NOMO-1 treated with dmso at 0.1 percent for 144 hours (cell line): ENCODE data around the gene CCDC78.

Experiments
- DNase-seq: peaks from one replicate; lab custom pipeline; 2025; ENCODE audit not compliant: unreplicated experiment; lab: John Stamatoyannopoulos, UW

CCDC78 gene

GRCh38 chr16:711548-712320 is 14.5 kb downstream of the CCDC78 start:
- peak; percentile 70 for DNase-seq

DNA sequence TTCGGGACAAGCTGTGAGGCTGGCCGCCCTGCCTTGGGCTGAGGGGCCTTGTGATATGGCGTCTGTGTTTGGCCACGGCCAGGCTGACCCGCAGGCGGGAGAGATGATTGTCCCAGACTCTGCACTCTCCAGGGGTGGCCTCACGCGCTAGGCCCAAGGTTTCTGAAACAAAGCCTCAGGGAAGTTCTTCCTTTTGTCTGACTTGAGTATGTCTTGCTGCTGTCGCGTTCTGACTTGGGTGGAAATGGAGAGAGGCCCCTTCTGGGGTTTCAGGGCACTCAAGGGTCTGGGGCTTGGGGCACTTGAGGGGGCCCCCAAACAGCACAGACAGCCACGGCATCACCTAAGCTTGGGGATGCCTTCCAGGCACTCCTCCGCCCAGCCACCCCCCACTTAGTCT is 15.2 kb downstream of the CCDC78 start:
- no peak for DNase-seq

- DNase-seq: no peak
Observed at GRCh38 chr16:710500-711075, 15.7 kb downstream of the CCDC78 start.

DNA sequence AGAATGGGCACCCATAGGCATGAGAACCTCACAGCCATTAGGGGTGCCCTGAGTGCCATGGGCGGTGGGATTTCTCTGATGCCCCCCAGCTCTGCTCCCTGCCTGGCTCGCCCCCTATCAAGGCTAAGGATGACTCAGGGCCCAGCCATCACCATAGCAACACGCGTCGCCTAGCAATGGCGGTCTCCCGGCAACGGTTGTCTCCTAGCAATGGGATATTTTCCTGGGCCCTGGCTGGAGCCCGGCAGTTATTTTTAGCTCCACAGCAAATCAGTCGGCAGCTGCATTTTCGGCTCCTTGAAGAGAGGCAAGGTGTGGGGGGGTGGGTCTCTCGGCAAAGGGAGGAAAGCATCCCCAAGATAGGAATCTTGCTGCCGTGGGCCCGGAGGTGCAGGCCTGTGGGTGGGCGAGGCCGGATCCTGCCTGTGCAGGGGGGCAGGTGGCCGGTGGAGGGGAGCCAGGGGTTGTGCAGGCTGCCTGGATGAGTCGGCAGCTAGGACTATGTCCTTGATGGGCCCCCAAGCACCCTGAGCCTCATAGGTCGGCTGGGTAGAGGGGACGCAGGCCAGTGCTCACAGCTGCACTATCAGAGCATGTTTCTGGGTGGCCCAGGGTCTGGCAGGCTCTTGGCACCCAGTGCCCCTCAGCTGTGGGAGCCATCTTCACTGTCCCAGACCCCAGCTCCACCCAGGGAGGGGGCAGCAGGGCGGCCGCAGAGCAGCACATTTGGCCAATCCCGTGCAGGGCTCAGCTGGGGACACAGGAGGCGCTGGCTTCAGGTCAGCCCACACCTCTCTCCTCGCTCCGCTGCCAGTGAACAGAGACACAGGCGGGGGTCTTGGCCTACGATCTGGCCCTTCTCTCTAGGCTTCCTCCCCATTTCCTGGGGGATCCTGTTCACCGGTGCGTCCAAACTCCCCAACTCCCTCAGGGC is 16.4 kb downstream of the CCDC78 start:
- DNase-seq: no peak

GRCh38 chr16:708959-709358 is 17.3 kb downstream of the CCDC78 start:
- DNase-seq: no peak

GRCh38 chr16:708019-708418 is 18.2 kb downstream of the CCDC78 start:
- DNase-seq: no peak

- no peak for DNase-seq
Observed at GRCh38 chr16:707062-707538, 19.1 kb downstream of the CCDC78 start.

GRCh38 chr16:706189-707061 is 19.8 kb downstream of the CCDC78 start:
- DNase-seq: no peak

GRCh38 chr16:705431-706188 is 20.6 kb downstream of the CCDC78 start, which contains the start of gene FBXL16:
FBXL16 (minus strand) TSS chr16:705801; CDS start chr16:697405, 8,396 bp downstream.
- DNase-seq: no peak

DNA sequence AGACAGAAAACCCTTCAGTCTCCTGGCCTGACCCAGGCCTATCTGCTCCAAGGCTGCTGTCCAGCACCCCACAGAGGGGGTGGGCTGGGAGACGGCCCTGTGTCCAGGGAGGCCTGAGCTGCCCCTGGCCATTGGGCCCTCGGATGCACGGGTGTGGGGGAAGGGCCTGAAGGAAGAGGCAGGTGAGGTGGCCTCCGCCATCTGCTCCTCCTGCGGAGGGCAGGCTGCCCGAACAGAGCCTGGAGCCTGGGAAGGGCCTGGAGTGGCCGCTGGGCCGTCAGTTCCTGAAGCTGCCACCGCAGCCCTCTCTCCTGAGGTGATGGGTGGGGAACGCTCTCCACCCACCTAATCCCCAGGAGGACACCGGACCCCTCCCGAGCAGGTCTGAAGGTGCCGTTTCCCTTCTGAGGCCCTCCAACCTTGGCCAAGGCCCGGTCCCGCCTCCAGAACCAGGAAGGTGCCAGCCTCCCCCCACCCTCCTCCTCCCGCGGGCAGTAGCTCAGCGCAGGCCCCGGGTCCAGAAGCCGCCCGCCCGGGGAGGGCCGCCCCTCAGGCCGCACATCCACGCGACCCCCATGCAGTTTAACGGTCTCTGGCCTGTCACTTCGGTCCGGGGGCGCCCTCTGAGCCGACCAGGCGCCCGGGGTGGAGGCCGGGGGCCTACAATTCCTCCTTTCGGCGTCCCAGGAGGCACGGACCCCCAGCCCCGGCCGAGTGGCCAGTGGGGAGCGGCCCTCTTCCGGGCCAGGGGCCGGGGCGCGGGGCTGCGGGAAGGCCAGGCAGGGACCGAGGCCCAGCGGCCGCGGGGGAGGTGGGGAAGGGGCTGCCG is 21.5 kb downstream of the CCDC78 start:
- no peak for DNase-seq

- no peak for DNase-seq
Observed at GRCh38 chr16:704047-704446, 22.2 kb downstream of the CCDC78 start.

GRCh38 chr16:703406-703805 is 22.8 kb downstream of the CCDC78 start:
- no peak for DNase-seq

GRCh38 chr16:702341-702740 is 23.9 kb downstream of the CCDC78 start:
- no peak for DNase-seq

DNA sequence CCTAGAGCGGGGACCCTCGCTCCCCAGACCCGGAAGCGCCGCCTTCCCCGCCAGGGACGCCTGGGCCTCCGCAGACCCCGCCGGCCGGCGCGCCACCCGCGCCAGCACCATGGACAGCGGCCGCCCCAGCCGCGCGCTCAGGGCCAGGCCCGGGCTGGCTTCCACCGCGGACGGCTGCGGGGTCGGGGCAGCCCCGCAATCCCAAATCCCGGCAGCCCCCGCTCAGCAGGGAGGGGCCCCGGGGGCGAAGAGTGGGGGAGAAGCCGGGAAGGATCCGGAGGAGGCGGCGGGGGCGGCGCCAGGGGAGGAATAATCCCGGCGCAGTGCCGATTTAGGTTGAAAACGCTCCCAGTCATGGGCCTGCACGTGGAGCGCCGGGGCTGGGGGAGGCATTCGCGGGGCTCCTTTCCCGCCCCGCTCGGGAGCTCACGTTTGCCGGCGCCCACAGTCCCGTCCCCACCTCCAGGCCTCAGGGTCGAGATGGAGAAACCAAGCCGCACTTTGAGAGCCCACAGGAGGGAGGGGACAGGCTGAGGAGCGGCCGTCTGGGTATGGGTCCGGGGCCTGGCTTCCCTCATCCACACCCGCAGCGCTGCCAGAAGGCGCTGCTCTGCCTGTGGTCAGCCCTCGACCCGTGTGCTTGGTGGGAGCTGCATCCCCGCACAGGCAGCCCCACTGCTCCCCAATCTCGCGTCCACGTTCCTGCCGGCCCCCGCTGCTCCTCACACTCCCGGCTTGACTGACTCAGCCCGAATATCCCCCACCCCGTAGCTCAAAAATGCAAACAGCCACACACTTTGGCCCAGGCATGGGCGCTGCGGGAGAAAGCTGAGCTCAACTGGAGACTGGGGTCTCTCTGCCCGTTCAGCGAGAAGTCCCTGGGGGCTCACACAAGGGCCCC is 25.3 kb downstream of the CCDC78 start:
- DNase-seq: no peak

DNA sequence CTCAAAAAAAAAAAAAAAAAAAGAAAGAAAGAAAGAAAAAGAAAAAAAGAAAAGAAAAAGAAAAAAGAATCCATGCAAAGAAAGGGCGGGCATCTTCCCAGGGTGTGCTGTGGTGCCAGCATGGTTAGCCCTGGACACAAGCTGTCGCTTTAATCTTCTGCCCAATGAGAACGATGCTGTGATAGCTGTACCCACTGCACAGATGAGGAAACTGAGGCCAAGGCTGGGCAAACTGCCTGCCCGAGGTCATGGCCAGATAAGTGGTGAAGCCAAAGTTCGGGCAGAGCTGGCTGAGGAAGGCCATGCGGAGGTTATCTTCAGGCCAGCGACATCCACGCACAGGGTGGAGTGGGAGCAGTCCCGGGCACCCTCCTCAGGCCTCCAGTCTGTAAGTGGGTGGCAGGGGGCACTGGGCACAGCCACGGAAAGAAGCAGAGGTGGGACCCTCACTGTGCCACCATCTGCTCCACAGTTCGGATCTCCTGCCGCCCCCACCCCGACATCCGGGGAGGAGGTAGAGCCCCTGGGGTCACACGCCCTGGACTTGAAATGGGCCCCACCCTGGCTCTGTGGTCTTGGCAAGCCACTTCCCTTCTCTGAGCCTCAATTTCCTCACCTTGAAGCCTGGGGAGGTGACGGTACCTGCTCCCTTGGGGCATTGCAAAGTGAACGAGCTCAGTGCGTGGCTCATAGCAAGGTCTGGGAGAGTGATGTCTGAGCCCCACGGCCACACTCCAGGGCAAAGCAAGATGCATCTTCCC is 27.2 kb downstream of the CCDC78 start:
- no peak for DNase-seq

DNA sequence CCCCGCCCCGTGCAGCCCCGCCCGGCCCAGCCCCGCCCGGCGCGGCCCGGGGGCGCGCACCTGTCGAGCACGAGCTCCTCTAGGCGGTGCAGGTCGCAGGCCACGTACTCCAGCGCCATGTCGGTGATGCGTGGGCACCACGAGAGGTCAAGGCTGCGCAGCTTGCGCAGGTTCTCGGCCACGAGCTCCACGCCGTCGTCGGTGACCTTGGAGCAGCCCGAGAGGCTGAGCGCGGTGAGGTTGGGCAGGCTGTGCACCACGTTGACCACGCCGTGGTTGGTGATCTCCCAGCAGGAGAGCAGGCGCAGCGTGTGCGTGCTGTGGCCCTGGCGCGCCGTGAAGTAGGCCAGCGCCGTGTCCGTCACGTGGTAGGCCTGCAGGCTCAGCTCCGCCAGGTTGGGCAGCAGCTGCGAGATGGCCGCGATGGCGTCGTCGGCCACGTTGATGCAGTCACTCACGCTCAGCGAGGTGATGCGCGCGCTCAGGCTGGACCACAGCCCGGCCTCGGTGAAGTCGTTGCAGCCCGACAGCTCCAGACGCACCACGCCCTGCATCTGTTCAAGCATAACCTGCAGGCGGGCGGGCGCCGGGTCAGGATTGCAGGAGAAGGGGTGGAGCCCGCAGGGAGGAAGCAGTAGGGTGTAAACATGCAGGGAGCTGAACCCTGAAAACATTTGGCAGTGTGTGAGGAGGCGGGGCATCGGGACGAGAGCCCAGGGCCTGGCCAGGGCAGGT is 30.7 kb downstream of the CCDC78 start:
- no peak for DNase-seq
